ENCODE results near the gene RGCC.

DNA sequence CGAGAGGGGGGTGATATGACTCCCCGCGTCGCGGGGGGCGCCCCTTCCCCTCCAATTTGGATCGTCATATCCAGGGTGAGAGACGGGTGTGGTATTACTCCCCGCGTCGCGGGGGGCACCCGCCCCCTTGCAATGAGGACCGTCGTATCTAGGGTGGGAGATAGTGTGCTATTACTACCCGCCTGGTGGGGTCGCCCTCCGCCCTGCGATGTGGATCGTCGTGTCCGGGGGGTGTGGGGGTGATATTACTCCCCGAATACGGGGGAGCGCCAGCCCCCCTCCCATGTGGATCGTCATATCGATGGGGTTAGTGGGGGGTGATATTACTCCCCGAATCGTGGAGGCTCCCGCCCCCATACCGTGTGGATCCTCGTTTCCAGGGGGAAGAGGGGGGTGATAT, 29.2 kb upstream of the RGCC start:
- TF ChIP-seq, protein P1, sequence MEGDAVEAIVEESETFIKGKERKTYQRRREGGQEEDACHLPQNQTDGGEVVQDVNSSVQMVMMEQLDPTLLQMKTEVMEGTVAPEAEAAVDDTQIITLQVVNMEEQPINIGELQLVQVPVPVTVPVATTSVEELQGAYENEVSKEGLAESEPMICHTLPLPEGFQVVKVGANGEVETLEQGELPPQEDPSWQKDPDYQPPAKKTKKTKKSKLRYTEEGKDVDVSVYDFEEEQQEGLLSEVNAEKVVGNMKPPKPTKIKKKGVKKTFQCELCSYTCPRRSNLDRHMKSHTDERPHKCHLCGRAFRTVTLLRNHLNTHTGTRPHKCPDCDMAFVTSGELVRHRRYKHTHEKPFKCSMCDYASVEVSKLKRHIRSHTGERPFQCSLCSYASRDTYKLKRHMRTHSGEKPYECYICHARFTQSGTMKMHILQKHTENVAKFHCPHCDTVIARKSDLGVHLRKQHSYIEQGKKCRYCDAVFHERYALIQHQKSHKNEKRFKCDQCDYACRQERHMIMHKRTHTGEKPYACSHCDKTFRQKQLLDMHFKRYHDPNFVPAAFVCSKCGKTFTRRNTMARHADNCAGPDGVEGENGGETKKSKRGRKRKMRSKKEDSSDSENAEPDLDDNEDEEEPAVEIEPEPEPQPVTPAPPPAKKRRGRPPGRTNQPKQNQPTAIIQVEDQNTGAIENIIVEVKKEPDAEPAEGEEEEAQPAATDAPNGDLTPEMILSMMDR (conservative IDR thresholded peaks at IDR 0.05; ENCODE audit: low read depth, low read length), result no peak
- TF ChIP-seq EZH2 (IDR thresholded peaks at IDR 0.05; ENCODE audit: low read length, unreplicated experiment), result no peak
- no peak for TF ChIP-seq EZH2phosphoT487 (IDR thresholded peaks at IDR 0.05; ENCODE audit: borderline replicate concordance, low read length)

Data from PC-3 (cell line).